T-helper 22 cell (primary cell): ENCODE measurements around the gene FOXG1.

ENCODE experiments used
- DNase-seq: peaks from one replicate; pipeline ENCODE4 v3.0.0-alpha.2; 2020; ENCODE audit warnings: low read depth

Gene FOXG1

GRCh38 chr14:28766469-28766955 is at the start of gene FOXG1:
Gene FOXG1, plus strand, starts transcription at chr14:28766787. Its CDS starts 493 bp downstream, at chr14:28767280.
- no peak for DNase-seq

DNA sequence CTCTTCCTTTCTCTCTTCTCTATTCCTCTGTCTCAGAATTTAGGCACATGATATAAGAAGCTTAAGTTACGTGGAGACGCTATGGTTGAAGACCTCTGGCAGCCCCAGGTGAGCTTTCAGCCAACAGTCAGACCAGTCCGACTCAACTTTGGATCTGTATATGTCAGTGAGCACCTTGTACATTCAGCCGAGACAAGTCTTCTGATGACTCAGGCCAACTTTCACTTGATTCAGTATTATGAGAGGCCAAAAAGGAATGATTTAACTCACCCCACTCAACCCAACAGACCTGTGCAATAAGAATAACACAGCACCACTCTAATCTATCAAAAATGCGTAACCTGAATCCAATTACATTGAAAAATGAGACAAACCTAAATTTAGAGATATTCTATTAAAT is 47.5 kb upstream of the FOXG1 start:
- DNase-seq: no peak

GRCh38 chr14:28731358-28731757 is 35.2 kb upstream of the FOXG1 start:
- no peak for DNase-seq

DNA sequence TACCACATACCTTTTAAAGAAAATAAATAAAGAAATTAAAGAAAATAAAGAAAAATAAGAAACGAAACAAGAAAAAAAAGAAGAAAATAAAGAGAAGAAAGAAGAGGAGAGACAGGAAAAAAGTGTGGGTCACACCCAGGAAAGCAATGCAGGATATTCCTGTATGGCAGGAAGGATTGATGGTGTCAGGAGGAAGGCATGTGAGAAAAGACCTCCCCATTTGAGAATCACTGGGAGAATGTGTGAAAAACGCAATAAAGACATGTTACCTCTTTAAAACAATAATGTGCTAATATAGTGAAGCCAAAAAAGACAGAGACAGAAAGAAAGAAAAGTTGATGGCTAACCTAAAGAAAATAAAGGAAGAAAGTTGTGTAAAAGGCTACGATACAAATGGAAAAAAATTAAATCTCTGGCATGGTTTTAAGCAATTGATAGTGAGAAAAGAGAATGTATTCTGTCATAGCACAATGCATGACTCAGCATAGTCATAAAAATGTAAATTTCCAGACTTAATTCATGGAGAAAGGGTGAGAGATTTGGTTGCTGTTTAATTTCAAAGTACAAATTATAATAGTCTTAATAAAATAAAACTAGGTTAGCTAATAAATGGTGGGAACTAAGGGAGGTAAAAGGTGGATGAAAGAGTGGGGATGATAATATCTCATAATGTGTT is 24.3 kb upstream of the FOXG1 start:
- DNase-seq: no peak

DNA sequence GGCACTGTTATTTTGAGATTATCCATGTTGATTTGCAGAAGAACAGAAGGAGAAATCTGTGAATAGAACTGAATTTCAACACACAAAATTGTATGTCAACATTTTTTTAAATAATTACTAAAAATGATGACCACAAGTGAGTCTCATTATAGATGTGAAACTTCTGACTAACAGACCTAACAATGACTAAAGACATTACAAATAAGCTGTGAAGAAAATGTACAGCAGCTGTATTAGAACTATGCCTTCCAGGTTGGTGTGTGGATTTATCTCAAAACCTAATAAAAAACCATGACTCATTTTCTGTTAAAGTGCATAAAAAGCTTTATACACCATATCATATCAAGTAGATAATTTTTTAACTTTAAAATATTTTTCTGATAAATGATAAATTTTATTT is 22.5 kb upstream of the FOXG1 start:
- DNase-seq: no peak

DNA sequence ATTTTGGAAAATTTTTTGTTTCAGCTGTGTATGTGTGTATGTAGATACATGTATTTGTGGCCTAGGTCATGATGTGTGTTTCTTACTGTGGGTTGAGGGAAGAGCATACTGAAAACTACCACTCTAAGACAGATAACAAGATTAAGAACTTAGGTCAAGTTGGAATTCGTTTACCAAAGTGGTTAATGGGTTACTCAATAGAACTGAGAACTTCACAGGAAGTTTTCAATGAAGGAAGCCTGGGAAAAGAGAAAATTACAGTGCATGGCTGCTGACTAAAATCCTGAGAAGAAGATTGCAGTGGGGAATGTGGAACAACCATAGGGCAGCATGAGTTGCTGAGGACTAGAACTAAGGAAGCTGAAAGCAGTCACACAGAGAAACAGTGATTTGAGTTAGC is 21.4 kb upstream of the FOXG1 start:
- no peak for DNase-seq

DNA sequence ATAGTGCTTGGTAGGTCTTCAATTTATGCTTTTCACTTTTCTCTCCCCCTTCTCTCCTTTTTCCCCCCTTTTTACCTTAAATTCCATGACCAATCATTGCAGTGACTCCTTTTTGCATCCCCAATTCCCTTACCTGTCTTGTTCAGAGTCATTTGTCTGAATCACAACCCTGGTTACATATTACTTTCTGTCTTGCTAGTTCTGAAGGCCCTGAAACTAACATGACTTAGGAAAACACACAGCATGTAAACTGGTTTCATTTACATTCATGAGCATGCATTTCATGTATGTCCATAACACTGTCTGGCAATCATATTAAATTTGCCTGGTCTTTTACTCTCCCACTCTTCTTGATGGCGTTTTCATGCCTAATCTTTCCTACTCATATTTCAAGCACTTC is 20.3 kb upstream of the FOXG1 start:
- DNase-seq: no peak

DNA sequence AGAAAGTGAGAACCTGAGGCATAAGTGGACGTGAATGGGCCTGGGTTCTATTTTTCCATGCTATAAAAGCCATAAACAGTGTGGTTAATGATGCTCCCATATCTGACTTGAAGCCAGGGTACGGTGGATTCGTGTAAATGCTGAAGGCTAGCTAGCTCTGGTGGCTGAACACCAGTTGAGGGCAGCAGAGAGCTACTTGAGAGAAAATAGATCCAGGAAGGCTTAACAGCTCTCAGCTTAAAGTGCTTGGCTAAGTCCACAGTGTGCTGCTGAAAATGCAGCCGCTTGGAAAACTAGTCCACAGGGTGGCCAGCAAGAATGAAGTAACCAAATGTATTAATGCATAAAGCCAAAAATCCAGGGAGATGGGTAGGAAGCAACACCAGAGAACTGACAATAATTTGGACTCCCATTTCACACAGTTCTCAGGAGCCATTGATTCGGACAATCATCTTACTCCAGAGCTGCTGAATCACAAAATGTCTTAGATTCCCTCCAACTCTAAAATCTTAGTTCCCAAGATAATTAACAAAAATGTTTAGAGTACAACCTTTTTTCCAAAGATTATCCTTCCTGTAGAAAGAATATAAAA is 15.0 kb upstream of the FOXG1 start:
- no peak for DNase-seq

- DNase-seq: no peak
Measured at GRCh38 chr14:28754209-28754985, 12.2 kb upstream of the FOXG1 start.

GRCh38 chr14:28755198-28755815 is 11.3 kb upstream of the FOXG1 start:
- DNase-seq: no peak

DNA sequence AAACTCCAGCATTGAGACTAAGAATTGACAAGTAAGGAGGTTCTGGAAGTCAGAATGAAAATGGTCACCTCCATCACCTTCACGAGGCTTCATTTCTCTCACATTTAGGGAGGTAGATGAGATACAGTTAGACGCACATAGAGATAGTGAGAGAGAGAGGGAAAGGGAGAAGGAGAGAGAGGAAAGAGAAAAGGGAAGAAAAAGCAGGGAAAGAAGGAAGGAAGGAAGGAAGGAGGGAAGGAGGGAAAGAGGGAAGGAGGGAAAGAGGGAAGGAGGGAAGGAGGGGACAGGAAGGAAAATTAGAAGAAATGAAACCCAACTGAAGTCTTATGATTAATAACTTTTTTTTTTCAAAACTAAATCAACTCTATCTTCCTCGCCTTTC is 10.7 kb upstream of the FOXG1 start:
- DNase-seq: no peak

DNA sequence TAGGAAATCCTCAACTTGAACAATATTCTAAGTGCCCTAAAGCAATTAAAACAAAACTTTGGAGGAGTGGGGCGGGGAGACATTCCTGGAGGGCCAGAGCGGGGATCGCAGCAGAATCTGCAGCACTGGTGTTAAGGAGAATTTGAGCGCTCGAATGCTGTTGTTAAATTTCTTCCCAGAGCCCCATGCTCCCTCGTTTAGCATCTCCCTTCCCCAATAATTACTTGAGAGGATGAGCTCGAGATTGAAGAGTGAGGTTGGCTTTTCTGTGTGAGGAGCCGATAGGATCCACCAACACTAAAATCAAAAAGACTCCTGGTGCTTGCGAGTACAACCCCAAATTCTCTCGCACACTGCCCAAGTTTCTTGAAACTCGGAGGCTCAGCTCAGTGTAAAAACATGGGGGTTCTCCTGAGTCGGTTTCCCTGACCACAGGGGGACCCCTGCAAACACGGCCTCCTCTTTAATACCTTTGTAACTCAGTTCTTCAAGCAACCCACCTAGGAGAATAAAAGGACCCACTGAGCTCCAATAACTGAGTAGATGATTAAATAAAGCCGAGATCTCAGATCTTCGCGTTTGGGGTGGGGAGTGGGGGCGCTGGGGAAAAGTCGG is 10.2 kb upstream of the FOXG1 start:
- DNase-seq: no peak

- DNase-seq: no peak
Measured at GRCh38 chr14:28756884-28757570, 9.6 kb upstream of the FOXG1 start.

DNA sequence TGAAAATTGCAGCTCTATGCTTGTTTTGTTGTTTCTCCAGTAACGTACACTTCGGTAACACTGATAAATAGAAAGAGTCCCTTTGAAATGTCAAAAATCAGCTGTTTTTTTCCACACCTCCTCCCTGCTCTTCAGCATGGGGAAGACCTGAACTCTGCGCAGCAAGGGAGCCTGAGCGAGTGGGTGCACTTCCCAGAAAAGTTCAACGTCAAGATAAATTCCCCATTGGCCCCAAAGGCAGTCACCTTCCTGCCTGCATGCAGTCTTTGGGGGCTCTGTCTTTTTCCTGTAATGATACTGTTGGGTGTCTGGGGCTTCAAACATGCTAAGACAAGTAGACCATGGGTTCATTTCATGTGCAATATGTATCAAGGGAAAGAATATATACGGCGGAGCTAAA is 8.8 kb upstream of the FOXG1 start:
- no peak for DNase-seq

DNA sequence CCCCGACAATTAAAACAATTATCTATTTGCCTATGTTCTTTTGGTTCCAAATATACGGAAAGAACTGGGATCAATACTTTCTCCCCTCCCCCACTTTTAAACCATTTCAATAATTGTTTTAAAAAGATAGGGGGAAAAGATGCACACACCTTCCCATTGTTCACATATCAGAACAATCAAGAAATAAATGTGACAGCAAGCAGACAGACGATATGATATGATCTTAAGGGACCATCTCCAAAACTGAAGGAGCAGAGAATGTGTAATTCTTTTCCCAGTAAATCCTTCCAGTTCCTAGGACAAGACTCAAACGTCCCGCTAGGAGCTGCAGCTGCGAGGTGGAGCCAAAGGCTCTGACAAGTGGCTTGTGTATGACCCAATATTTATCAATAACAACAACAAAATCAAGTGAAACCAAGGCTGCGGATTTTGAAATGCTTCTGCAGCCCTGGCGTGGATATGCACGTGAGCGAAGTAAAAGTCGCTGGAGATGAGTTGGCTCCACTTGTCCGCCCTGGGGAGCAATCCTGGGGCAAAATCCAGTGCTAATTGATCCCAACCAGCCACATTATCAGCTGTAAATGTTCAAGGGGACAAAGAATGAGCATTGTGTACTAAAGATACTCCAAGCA is 8.2 kb upstream of the FOXG1 start:
- no peak for DNase-seq

DNA sequence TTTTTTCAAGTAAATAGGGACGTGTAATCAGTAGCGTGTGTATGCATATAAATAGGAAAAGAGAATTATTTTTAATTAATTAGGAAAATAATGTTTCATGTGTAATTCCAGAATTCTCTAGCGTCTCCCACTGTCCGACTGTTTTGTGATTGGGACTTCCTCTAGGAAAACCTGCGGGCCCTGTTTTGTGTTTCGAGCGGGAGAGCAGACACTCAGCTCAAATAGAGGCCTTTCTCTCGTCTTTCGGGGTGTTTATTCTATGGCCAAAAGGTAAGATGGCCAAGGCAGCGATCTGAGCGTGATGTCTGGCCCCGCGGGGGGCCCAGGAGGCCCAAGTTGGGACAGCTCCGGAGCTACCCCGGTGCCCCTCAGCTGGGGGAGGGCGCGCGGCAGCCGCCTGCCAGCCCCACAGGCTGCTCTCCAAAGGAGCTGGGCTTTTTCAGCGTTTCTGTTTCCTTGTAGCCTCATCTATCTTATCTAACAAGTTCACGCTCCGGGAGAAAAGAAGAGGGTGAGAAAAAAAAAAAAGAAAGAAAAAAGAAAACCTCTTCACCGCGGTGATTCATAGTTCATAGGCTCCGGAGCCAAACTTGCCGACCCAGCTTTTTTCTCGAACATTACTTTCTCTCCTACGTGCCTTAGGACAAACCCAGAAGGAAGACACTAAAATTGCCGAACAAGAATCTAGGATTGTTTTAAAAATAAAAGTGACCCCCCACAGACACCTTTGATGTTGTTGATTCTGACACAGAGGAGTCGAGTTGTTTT is 7.5 kb upstream of the FOXG1 start:
- no peak for DNase-seq

- no peak for DNase-seq
Measured at GRCh38 chr14:28759653-28760313, 6.8 kb upstream of the FOXG1 start.

DNA sequence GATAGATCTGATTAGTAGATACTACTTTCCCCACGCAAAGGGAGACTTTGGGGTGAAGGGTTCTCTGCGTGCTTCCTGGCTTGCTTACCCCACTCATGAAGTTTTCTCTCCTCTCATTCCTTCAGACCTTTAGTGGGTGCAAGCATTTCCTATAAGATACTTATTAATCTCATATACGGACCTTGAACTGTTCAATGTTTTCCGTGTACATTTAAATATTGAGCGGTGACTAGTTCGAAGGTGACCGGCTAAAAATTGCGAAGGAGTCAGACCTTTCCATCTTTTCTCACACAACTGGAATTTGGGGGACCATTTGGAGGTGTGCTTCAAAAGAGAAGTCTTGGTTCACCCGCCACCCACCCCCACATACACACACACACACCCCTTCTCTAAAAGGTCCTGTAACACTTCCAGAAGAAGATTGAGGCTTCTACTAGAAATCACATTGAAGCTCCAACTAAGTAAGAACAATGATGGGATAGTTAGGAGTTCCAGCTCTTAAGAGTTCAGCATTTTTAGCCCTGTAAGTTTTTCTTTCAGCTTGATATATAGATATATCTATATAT is 6.1 kb upstream of the FOXG1 start:
- no peak for DNase-seq

- no peak for DNase-seq
Measured at GRCh38 chr14:28761438-28762291, 4.9 kb upstream of the FOXG1 start.
